DLD1 (cell line): ENCODE data around the gene ZNF621.

Experiments used
- in situ Hi-C: cut with HindIII; loops from 2 replicates; pipeline ENCODE4 v1.10.0; 2017; ENCODE audit warnings: low sequenced_read_pairs

The ZNF621 gene

DNA sequence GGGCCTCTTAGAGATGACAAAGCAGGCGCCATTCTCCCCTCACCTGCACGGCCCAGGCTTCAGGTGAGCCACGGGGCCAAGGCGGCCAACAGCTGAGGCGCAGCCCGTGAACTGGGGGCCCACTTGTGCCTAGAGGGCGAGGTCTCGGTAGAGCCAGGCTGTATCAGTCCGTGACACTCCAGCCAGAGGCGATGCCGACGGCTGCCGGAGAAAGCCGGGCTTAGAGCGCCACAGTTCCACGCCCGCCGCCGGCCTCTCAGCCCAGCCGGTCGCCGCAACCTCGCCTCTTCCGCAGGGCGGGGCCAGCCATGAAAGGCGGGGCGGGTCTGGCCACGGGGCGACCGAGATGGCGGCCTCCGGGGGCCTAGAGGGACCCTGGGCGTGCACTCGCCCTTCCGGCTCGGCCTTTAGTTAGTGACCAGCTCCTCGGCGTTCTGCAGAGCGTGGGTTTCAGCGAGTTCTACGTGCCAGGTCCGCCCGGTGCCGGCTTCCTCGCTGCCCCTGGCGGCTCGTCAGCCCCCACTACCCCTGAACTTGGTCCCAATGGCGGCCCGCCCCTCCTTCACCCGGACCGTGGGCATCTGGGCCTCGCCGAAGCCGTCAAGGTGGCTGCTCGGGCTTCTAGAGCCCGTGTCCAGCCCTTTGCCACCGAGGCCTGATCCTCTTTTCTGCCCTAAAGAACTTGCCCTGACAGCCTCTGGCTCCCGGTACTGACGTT lies at the start of gene ZNF621:
Gene ZNF621, plus strand, starts transcription at position 393 of the 718 bp plus-strand sequence. CDS start 881 bp downstream, outside the sequence.
- in situ Hi-C loops, result no loop called here

DNA sequence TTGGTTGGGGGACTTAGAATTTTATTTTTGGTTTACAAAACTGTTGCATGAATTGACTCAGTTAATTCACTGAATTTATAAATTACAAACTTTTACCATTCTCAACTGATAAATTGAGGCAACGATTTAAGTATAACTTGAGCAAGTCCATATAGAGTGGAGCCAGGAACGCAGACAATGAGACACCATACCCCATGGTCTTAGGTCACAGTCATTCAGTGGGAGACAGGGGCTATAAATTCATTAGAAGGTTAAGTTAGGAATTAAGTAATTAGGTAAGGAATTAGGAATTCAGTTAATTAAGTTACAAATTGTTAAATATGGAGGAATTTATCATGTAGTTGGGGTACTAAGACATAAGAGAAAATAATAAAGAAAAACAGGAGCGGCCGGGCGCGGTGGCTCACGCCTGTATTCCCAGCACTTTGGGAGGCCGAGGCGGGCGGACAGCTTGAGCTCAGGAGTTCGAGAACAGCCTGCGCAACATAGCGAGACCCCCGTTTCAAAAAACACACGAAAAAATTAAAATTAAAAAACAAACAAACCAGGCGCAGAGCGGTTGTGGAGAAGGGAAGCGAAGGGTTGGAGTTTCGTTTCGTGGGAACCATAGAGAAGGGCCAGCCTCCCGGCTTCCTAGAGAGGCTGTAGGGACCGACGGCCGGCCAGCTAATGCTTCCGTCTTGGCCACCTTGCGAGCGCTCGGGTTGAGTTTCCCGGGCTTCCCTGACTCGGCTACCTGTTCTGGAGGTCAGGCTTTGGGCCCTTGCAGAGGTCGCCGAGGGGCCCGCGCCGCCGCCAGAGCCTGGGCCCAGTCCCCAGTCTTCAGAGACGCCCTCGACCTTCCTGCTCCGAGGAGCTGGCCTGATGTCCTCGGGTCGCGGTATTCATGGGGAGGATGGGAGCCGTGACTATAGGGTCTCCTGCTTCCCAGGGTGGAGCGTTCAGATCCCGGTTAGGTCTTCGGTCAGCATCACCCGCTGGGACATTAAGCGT lies 48.0 kb upstream of the ZNF621 start, which contains the start of gene ZNF619:
Gene ZNF619, plus strand, starts transcription at position 645 of the 993 bp plus-strand sequence. CDS start 858 bp downstream, outside the sequence.
- in situ Hi-C loops, result no loop called here

DNA sequence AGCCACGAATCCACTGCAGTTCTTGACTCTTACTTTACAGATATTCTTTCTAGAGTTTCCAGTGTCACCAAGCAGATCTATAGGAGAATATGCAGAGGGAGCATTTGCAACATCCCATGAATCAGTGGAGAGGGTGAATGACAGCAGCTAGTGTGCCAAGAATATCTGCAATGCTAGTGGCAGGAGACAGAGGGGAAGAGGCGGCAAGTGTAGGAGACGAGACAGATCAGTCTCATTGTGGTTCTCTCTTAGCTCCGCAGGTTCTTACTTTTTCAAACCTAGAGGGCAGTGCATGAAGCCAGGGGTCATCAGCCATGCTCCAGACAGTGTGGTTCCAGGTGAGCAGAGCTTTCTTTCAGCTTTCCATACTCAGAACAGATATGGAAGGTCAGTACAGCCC lies 47.1 kb upstream of the ZNF621 start:
- in situ Hi-C loops, result no loop called here

DNA sequence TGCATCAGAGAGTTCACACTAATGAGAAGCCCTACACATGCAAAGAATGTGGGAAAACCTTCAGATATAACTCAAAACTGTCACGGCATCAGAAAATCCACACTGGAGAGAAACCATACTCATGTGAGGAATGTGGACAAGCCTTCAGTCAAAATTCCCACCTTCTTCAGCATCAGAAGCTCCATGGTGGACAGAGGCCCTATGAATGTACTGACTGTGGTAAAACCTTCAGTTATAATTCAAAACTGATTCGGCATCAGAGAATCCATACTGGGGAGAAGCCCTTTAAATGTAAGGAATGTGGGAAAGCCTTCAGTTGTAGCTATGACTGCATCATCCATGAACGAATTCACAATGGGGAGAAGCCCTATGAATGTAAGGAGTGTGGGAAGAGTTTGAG lies 37.6 kb upstream of the ZNF621 start:
- in situ Hi-C loops, result no loop called here

DNA sequence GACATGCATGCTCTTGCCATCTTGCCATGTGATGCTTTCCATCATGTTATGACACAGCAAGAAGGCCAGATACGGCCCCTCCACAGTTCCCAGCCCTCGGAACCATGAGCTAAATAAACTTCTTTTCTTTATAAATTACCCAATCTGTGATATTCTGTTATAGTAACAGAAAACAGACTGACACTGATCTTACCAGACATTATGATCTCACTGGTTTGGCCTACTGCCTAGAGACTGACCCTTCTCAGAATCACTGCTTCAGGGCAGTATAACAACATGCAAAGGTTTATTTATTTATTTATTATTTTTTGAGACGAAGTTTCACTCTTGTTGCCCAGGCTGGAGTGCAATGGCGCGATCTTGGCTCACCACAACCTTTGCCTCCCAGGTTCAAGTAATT lies 33.8 kb upstream of the ZNF621 start:
- in situ Hi-C loops, result no loop called here

DNA sequence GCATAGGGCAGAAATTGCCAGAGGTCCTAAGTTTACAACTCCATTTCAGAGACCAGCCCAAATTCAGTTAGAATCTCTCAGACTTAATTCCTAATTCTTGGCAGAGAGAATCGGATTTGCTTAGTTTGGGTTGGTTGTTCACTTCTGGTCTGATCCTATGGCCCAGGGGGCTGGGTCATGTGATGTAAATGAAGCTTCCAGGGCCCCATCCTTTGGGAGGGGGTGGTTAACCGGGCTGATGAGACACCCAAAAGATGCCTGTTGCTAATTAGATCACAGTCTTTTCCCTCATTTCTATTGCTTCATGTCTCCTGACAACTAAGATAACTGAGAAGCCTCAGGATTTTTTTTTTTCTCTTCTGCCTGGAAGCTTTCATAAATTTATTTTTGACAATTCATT lies 30.1 kb upstream of the ZNF621 start:
- in situ Hi-C loops, result no loop called here

DNA sequence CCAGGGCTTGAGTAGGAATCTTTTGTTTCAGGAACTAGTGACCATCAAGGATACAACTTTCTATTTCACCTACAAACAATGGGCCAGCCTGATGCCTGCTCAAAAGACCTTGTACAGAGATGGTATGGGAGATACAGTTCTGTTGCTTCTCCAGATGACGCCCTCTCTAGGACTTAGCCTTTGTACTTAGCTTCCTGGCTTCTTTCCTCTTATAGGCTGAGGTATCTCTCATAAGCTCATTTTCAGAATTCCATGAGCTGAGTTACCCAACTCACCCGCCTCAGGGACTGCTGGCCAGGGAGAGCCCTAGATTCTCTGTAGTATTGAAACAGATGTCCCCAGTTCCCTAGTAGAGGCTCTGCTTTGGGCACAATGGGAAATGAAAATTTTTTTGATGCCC lies 27.5 kb upstream of the ZNF621 start:
- in situ Hi-C loops, result no loop called here

DNA sequence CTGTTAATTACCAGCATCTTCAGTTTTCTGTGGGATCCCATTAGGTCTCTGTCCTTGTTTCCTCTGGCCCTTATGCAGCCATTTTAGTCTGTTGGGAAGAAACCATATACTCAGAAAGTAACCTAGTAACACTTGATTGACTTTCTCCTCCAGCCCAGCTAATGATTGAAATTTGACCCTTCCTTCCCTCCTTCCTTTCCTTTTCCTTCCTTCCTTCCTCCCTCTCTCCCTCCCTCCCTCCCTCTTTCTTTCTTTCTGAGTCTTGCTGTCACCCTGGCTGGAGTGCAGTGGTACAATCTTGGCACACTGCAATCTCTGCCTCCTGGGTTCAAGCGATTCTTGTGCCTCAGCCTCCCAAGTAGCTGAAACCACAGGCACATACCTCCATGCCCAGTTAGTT lies 24.8 kb upstream of the ZNF621 start:
- in situ Hi-C loops, result no loop called here

DNA sequence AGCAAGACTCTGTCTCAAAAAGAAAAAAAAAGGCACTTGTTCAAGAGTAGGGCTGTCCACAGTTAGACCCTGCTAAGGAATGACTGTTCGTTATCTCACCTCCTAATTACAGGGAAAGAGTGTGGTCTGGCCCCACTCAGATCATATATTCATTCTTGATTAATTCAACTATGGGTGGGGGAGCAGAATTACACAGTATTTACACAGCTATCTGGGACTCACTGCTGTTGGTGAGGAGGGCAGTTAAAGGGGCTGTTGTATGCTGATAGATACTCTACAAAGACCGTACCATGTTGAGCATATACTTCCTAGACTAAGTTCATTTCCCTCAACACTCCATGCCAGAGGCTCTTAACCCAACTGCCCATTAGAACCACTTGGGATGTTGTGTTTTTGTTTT lies 22.7 kb upstream of the ZNF621 start:
- in situ Hi-C loops, result no loop called here

DNA sequence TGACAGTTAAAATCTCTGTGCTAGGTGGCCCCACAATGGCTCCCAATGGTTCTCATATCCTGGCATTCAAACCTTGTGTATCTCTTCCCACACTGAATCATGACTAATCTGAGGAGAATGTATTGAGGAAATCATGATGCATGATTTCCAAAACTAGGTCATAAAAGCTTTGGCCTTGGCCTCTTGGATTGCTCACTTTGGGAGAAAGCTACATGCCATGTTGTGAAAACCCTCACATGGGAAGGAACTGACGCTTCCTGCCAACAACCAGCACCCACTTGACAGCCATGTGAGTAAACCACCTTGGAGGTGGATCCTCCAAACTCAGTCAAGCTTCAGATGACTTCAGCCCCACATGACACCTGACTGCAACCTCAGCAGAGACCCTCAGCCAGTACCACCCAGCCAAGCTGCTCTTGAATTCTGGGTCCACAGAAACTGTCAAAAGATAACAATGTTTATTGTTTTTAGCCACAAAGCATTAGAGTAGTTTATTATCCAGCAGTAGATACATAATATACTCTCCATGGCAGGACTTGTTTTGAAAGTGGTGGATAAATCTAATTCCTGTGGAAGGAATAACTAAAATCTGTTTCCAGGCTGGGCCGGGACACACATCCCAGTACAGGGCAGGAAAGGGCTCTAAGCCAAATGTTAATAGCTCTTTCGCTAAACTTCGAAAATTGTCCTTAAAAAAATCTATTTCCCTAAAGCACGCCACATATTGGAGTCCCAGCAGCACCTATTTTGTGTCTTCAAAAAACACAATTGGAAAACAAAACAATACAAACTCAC lies 19.9 kb upstream of the ZNF621 start:
- in situ Hi-C loops, result no loop called here

DNA sequence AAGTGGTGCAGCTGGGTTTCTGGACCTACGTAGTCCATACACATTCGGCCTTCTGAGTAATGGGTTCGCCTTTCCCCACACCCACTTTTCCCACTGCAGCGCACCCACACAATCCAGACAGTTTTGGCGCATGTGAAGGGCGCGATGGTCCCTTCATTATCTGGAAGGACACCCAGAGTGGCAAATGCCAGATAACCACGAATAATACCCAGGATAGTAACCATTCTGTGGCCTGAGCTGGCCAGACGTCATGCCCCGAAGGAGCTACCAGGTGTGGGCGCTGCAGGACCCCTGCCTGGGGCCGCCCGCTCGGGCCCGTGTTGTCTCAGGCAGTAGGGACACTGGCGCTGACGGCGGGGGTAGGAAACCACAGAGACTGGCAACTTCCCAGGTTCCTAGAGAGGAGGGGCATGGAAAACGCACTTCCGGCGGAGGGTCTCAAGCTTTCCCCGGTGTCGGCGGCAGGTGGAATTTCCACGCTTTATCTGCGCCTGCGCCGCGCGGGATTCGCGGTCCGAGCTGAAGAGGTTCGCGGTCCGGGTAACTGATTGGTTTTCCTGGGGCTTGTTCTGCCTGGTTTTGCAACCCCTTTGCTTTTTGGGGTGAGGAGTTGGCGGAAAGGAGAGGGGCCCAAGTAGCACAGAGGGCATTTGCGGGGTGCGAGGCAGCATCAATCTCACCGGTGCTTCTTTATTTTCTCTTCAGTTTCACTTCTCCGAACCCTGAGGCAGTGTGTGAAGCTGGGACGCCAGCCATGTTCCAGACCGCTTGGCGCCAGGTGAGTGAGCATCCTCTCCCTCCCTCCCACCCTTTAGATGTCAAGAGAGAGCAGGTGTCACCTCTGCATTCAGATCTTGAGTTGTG lies 18.9 kb upstream of the ZNF621 start, which contains the start of gene ZNF620:
Gene ZNF620, plus strand, starts transcription at position 441 of the 864 bp plus-strand sequence. Its CDS starts 314 bp downstream, at position 755.
- in situ Hi-C loops, result no loop called here

DNA sequence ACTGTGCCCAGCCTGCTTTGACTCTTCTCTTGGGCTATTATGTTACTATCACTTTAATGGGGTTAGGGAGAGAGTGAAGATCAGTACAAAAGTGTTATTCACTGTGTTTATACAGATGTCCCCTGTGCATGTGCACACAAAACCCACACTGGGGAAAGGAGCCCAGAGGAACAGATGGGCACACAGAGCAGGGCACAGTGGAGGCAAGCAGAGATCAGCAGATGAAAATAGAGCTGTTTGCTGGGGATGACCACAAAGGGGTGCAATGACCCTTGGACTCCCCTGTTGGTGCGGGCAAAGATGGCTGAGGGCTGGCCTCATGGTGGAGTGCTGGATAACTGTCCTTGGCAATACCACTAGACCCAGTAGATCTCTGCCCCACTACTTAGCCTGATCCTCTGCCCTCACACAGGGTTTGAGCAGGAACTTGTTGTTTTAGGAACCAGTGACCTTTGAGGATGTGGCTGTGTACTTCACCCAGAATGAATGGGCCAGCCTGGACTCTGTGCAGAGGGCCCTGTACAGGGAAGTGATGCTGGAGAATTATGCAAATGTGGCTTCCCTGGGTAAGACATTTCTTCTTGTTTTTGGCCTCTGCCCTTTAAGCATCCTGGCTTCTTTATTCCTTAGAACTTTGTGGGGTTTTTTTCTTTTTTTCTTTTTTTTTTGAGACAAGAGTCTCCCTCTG lies 13.6 kb upstream of the ZNF621 start:
- in situ Hi-C loops, result no loop called here

DNA sequence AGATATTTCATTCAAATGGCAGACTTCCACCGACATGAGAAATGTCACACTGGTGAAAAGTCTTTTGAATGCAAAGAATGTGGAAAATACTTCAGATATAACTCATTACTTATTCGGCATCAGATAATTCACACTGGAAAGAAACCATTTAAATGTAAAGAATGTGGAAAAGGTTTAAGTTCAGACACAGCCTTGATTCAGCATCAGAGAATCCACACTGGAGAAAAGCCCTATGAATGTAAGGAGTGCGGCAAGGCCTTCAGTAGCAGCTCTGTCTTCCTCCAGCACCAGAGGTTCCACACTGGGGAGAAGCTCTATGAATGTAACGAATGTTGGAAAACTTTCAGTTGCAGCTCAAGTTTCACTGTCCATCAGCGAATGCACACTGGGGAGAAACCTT lies 8.6 kb upstream of the ZNF621 start:
- in situ Hi-C loops, result no loop called here

DNA sequence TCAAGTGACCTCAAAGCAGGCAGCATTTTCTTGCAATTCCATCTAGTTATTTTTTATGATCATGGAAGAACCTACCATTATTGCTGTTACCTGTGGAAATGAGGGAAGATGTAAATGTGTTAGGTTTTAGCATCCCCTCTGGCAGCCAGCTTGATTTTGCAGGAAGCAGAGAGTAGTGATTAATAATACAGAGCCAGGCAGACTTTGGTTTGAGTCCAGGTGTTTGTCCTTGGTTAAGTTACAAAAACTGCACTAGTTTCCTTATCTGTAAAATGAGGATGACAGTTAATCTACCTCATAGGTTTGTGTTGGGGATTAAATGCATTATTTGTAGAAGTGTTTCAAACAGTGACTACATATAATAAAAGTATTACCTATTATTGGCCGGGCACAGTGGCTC lies 6.7 kb upstream of the ZNF621 start:
- in situ Hi-C loops, result no loop called here

DNA sequence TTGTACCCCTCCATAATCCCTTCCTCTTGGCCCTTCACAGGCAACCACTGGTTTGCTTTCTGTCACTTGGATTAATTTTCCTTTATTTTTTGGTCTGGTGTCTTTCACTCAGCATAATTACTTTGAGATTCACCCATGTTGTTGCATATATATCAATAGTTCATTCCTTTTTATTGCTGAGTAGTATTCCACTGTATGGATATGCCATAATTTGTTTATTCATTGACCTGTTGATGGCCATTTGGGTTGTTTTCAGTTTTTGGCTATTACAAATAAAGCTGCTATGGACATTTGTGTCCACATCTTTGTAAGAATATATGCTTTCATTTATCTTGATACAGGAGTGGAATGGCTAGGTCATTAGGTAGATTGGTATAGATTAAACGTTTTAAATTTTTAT lies 5.9 kb upstream of the ZNF621 start:
- in situ Hi-C loops, result no loop called here

DNA sequence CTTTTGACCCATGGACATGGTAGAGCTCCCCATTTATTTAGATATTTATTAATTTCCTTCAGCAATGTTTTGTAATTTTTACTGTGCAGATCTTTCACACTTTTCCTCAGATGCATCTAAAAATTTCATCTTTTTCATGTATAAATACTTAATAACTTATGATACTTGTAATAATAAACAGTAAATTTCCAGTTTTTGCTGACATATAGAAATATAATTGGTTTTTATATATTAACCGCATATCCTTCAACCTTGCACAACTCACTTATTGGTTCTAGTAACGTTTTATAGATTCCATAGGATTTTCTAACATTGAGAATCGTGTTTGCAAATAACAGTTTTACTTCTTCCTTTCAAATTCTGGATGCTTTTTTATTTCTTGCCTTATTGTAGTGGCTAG lies 3.5 kb upstream of the ZNF621 start:
- in situ Hi-C loops, result no loop called here

DNA sequence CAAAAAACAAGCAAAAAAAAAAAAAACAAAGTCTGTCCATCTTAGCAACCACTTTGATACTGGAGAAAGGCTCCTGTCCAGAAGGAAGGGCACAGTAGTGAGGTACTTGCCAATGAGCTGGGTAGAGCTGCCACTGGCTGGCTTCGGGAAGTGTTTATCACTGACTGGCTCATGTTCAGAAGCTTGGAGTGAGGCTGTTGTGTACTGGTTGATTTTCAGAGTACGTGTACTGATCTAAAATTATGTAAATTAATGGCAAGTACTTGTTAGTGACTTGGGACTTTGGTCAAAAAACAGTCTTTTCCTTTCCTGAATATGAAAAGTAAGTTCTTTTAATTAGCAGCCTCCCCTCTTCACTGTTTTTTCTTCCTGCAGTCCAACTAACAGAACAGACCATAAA lies 979 bp upstream of the ZNF621 start:
- in situ Hi-C loops, result no loop called here

DNA sequence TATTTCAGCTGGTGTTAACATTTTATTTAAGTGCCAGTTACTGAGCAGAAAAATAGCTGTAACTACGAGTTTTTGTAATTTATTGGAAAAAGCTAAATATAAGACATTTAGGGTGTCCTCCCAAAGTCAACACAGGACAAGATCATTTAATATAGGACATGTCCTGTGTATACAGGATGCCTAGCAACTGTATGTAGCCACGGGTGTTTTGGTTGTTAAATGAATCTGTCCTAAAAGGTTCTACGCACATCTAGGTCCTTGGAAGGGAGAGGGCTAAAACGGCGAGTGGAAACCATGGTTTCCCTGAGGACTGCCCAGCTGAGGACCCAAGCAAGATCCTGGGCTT lies 565 bp upstream of the ZNF621 start:
- in situ Hi-C loops, result no loop called here

DNA sequence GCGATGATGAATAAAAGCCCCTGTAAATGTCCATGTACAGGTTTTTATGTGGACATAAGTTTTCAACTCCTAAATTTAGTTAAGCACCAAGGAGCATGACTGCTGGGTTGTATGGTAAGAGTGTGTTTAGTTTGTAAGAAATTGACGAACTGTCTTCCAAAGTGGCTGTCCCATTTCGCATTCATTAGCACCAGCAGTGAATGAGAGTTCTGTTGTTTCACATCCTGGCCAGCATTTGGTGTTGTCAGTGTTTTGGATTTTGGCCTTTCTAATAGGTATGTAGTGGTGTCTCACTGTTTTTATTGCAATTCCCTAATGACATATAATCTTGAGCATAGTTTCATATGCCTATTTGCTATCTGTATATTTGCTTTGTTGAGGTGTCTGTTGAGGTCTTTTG lies 3.7 kb downstream of the ZNF621 start:
- in situ Hi-C loops, result no loop called here

DNA sequence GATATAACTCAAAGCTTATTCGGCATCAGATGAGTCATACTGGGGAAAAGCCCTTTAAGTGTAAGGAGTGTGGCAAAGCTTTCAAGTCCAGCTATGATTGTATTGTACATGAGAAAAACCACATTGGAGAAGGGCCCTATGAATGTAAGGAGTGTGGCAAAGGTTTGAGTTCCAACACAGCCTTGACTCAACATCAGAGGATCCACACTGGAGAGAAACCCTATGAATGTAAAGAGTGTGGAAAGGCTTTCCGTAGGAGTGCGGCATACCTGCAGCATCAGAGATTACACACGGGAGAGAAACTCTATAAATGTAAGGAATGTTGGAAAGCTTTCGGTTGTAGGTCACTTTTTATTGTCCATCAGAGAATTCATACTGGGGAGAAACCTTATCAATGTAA lies 7.5 kb downstream of the ZNF621 start:
- in situ Hi-C loops, result no loop called here
